ENCODE data around the gene FARS2. TPM values are rescaled to one million over a fixed set of nuclear protein-coding genes. Genes with fewer than 3 reads are reported as not detected.

FARS2 gene
- total RNA-seq, 1 experiment from 2014 or later: 13.8 TPM

- ChIA-PET POLR2A (no interaction called here), CTCF (no interaction called here), RAD21 (ENCODE audit: low non-redundant PET in 1 of 2, low total read pairs in 2 of 2, uncharacterized antibody in 2 of 2, unreplicated experiment in 2 of 2) (no interaction called here)
- TF ChIP-seq EZH2phosphoT487 (IDR thresholded peaks at IDR 0.05; ENCODE audit: borderline replicate concordance): no peak
- no peak for TF ChIP-seq YY1 (IDR thresholded peaks at IDR 0.05; ENCODE audit: extremely low read depth, insufficient replicate concordance, low read depth, low read length)
- no peak for TF ChIP-seq EGR1 (IDR thresholded peaks at IDR 0.05; ENCODE audit: low read depth)
- TF ChIP-seq, protein P1, sequence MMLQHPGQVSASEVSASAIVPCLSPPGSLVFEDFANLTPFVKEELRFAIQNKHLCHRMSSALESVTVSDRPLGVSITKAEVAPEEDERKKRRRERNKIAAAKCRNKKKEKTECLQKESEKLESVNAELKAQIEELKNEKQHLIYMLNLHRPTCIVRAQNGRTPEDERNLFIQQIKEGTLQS (IDR thresholded peaks at IDR 0.05): no peak
- no peak for TF ChIP-seq CBX3 (IDR thresholded peaks at IDR 0.05; ENCODE audit: low read depth)
- no peak for TF ChIP-seq MAX (IDR thresholded peaks at IDR 0.05)
- no peak for TF ChIP-seq RAD21 (IDR thresholded peaks at IDR 0.05; ENCODE audit: low read depth)
- no peak for TF ChIP-seq ZNF274 (IDR thresholded peaks at IDR 0.05; ENCODE audit: low read depth, low read length)
- no peak for TF ChIP-seq EZH2 (IDR thresholded peaks at IDR 0.05)
- Histone ChIP-seq H3K4me2 (ENCODE audit: low read length) (no peak overlapping the region), H3K4me3 (replicated peaks in 1 of 2; ENCODE audit: low read depth in 1 of 2, low read length in 2 of 2) (no peak overlapping the region), H3K79me2 (ENCODE audit: insufficient read depth, low read length) (no peaks in the 10 kb centered on the region; the same call in 1 of the 2 replicates), H3K27ac (ENCODE audit: low read depth, low read length) (no peak overlapping the region), H3K9ac (ENCODE audit: low read length) (no peak overlapping the region), H3K36me3 (ENCODE audit: control insufficient read depth in 1 of 2, insufficient read depth in 2 of 2, low read length in 2 of 2) (no peaks in the 10 kb centered on the region), H2AFZ (ENCODE audit: low read depth, low read length, poor library complexity, severe bottlenecking) (no peak overlapping the region), H3K9me3 (ENCODE audit: control insufficient read depth in 1 of 2, insufficient read depth in 1 of 2, low read depth in 1 of 2, low read length in 2 of 2) (no peaks in the 10 kb centered on the region), H3K9me2 (ENCODE audit: insufficient read depth) (no peaks in the 10 kb centered on the region), H4K20me1 (ENCODE audit: insufficient read depth) (no peaks in the 10 kb centered on the region), H3K27me3 (ENCODE audit: insufficient read depth, low read length) (no peaks in the 10 kb centered on the region), H3K4me1 (ENCODE audit: control insufficient read depth in 1 of 2, insufficient read depth in 2 of 2, low read length in 2 of 2) (peaks cover 0 to 16% of the 10 kb centered on the region in 2 experiments; a peak in 2 of 4 replicates)
- DNase-seq (ENCODE audit: low read depth, low spot score): no peak
- ATAC-seq: no peak
- intact Hi-C loops (cut with micrococcal nuclease): no loop called here
- BruUV-seq (replicated peaks): no TSS peak
These were observed 30.8 kb downstream of the FARS2 start for GRCh38 chr6:5292154-5292553.

DNA sequence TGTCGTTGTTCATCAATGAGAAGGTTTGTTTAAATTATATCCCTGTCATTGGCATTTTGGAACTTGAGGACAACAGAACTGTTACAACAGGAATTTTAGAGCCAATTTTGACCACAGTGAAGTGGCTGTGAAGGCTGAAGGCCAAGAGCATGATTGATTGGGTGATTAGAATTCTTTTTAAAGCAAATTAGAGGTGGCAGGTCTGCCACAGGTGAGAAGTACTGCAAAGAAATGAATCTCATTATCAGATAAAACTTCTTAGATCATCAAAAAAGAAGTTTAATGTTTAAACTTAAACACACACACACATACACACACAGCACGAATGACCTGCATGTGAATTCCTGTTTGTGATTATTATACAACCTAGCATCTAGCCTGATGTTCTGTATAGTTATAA is 32.4 kb downstream of the FARS2 start:
- no peaks in the 10 kb centered on the region for H3K9me2 ChIP-seq (ENCODE audit: insufficient read depth)
- no peaks in the 10 kb centered on the region for H3K27me3 ChIP-seq (ENCODE audit: insufficient read depth, low read length)
- no peaks in the 10 kb centered on the region for H4K20me1 ChIP-seq (ENCODE audit: insufficient read depth)
- H3K4me3 ChIP-seq (replicated peaks in 1 of 2; ENCODE audit: low read depth in 1 of 2, low read length in 2 of 2): no peak overlapping the region
- DNase-seq (ENCODE audit: low read depth, low spot score) (no peak), ATAC-seq (no peak)
- H2AFZ ChIP-seq (ENCODE audit: low read depth, low read length, poor library complexity, severe bottlenecking): no peak overlapping the region
- RAD21 ChIA-PET (ENCODE audit: low non-redundant PET in 1 of 2, low total read pairs in 2 of 2, uncharacterized antibody in 2 of 2, unreplicated experiment in 2 of 2): no interaction called here
- peaks cover 0 to 8% of the 10 kb centered on the region in 2 experiments; a peak in 1 of 4 replicates for H3K4me1 ChIP-seq (ENCODE audit: control insufficient read depth in 1 of 2, insufficient read depth in 2 of 2, low read length in 2 of 2)
- no peak overlapping the region for H3K9ac ChIP-seq (ENCODE audit: low read length)
- no peak overlapping the region for H3K4me2 ChIP-seq (ENCODE audit: low read length)
- POLR2A ChIA-PET: no interaction called here
- no peaks in the 10 kb centered on the region; the same call in 1 of the 2 replicates for H3K79me2 ChIP-seq (ENCODE audit: insufficient read depth, low read length)
- no peaks in the 10 kb centered on the region for H3K36me3 ChIP-seq (ENCODE audit: control insufficient read depth in 1 of 2, insufficient read depth in 2 of 2, low read length in 2 of 2)
- intact Hi-C loops (cut with micrococcal nuclease): no loop called here
- CTCF ChIA-PET: no interaction called here
- no peak overlapping the region for H3K27ac ChIP-seq (ENCODE audit: low read depth, low read length)
- no peaks in the 10 kb centered on the region for H3K9me3 ChIP-seq (ENCODE audit: control insufficient read depth in 1 of 2, insufficient read depth in 1 of 2, low read depth in 1 of 2, low read length in 2 of 2)
- no TSS peak for BruUV-seq (replicated peaks)
- no peak for TF ChIP-seq POLR2AphosphoS5 (IDR thresholded peaks at IDR 0.05; ENCODE audit: low read depth, low read length)
- TF ChIP-seq EZH2phosphoT487 (IDR thresholded peaks at IDR 0.05; ENCODE audit: borderline replicate concordance): no peak
- TF ChIP-seq YY1 (IDR thresholded peaks at IDR 0.05; ENCODE audit: extremely low read depth, insufficient replicate concordance, low read depth, low read length): no peak
- no peak for TF ChIP-seq SP1 (IDR thresholded peaks at IDR 0.05; ENCODE audit: low read depth)
- TF ChIP-seq MAX (IDR thresholded peaks at IDR 0.05): no peak
- no peak for TF ChIP-seq ZBTB33 (IDR thresholded peaks at IDR 0.05; ENCODE audit: extremely low read depth, insufficient replicate concordance, low read length)
- TF ChIP-seq SIN3A (IDR thresholded peaks at IDR 0.05; ENCODE audit: low read depth): no peak
- no peak for TF ChIP-seq CBX3 (IDR thresholded peaks at IDR 0.05; ENCODE audit: low read depth)
- no peak for TF ChIP-seq RAD21 (IDR thresholded peaks at IDR 0.05; ENCODE audit: low read depth)
- no peak for TF ChIP-seq ZFX (IDR thresholded peaks at IDR 0.05)
- no peak for TF ChIP-seq CTCF (IDR thresholded peaks at IDR 0.05 in 2 of 3, conservative IDR thresholded peaks at IDR 0.05 in 1 of 3; ENCODE audit: borderline replicate concordance in 1 of 3, insufficient read depth in 1 of 3, low read depth in 2 of 3, low read length in 2 of 3)
- no peak for TF ChIP-seq JUND (IDR thresholded peaks at IDR 0.05)
- no peak for TF ChIP-seq EGR1 (IDR thresholded peaks at IDR 0.05; ENCODE audit: low read depth)

Measured in HCT116 (cell line).